CD14-positive monocyte (primary cell): ENCODE results near the gene SMARCA2. TPM values are rescaled to one million over a fixed set of nuclear protein-coding genes. Genes with fewer than 3 reads are reported as not detected.

ENCODE experiments used
- DNase-seq, 3 donors: peaks; one replicate each; pipeline ENCODE4 v3.0.0-alpha.2; 2011 to 2022
- H2AFZ ChIP-seq: 2 replicates; pipeline ENCODE4 v1.6.0; 2012; ENCODE audit warnings: mild to moderate bottlenecking, low read depth, low read length, inconsistent platforms; ENCODE audit not compliant: insufficient read depth, poor library complexity, severe bottlenecking
- H3K27ac ChIP-seq, 2 donors: 1 replicate in 1 of 2; 2 replicates in 1 of 2; pipeline ENCODE4 v1.5.1; 2012 to 2013; ENCODE audit warnings: low read length in 2 of 2, control low read depth in 1 of 2, inconsistent platforms in 1 of 2, low read depth in 1 of 2, mild to moderate bottlenecking in 1 of 2
- H3K27me3 ChIP-seq, 2 donors: one replicate each; pipeline versions ENCODE4 v1.6.0 to v1.6.1; 2011 to 2013; ENCODE audit warnings: low read length in 2 of 2; ENCODE audit not compliant: control insufficient read depth in 2 of 2, insufficient read depth in 2 of 2
- H3K36me3 ChIP-seq, 2 donors: replicated peaks in 1 of 2; 1 replicate in 1 of 2; 2 replicates in 1 of 2; pipeline versions ENCODE4 v1.5.1 to v1.6.1; 2012 to 2013; ENCODE audit warnings: low read length in 2 of 2, control low read depth in 1 of 2, inconsistent platforms in 1 of 2, mild to moderate bottlenecking in 1 of 2; ENCODE audit not compliant: insufficient read depth in 2 of 2, control insufficient read depth in 1 of 2
- H3K4me1 ChIP-seq, 2 donors: 1 replicate in 1 of 2; 2 replicates in 1 of 2; pipeline versions ENCODE4 v1.5.1 to v1.6.1; 2012 to 2013; ENCODE audit warnings: low read length in 2 of 2, control low read depth in 1 of 2, inconsistent platforms in 1 of 2, mild to moderate bottlenecking in 1 of 2, moderate library complexity in 1 of 2; ENCODE audit not compliant: insufficient read depth in 2 of 2, control insufficient read depth in 1 of 2
- H3K4me2 ChIP-seq: replicated peaks from 2 replicates; pipeline ENCODE3; 2012; ENCODE audit warnings: low read length, moderate library complexity, mild to moderate bottlenecking; ENCODE audit not compliant: poor library complexity, severe bottlenecking; ENCODE audit errors: extremely low read depth
- H3K4me3 ChIP-seq, 3 experiments: fragments of 200-600 bp in 1 of 3; sonication (generic) in 1 of 3; replicated peaks in 1 of 3; 1 replicate in 2 of 3; 2 replicates in 1 of 3; pipeline ENCODE4 v1.5.1; 2011 to 2013; ENCODE audit warnings: low read length in 3 of 3, mild to moderate bottlenecking in 3 of 3, control low read depth in 2 of 3, low read depth in 2 of 3, inconsistent platforms in 1 of 3, moderate library complexity in 1 of 3
- H3K79me2 ChIP-seq: 2 replicates; pipeline ENCODE4 v1.6.0; 2012; ENCODE audit warnings: mild to moderate bottlenecking, control low read depth, inconsistent platforms, low read length, moderate library complexity; ENCODE audit not compliant: insufficient read depth
- H3K9ac ChIP-seq: 2 replicates; pipeline ENCODE4 v1.6.0; 2017; ENCODE audit warnings: low read length, mild to moderate bottlenecking; ENCODE audit not compliant: insufficient read depth, poor library complexity, severe bottlenecking
- H3K9me3 ChIP-seq, 2 donors: replicated peaks in 1 of 2; 1 replicate in 1 of 2; 2 replicates in 1 of 2; pipeline versions ENCODE4 v1.5.1 to v1.6.1; 2012 to 2013; ENCODE audit warnings: low read length in 2 of 2, control low read depth in 1 of 2; ENCODE audit not compliant: control insufficient read depth in 1 of 2, insufficient read depth in 1 of 2
- H4K20me1 ChIP-seq: 2 replicates; pipeline ENCODE4 v1.6.0; 2012; ENCODE audit warnings: mild to moderate bottlenecking, low read length, control low read depth, moderate library complexity; ENCODE audit not compliant: insufficient read depth
- H3K27ac Mint-ChIP-seq, 7 donors: one replicate each; pipeline ENCODE4 v1.8.0; 2020; ENCODE audit warnings: mild to moderate bottlenecking in 7 of 7, mixed read lengths in 7 of 7, moderate library complexity in 6 of 7, inconsistent platforms in 2 of 7
- H3K27me3 Mint-ChIP-seq, 3 donors: one replicate each; pipeline ENCODE4 v1.8.0; 2021 to 2022; ENCODE audit warnings: low read depth in 3 of 3, mild to moderate bottlenecking in 3 of 3, mixed read lengths in 3 of 3, moderate library complexity in 3 of 3, inconsistent platforms in 1 of 3
- H3K36me3 Mint-ChIP-seq, 2 donors: one replicate each; pipeline ENCODE4 v1.8.0; 2020; ENCODE audit warnings: mixed read lengths in 2 of 2, inconsistent platforms in 1 of 2, mild to moderate bottlenecking in 1 of 2
- H3K4me1 Mint-ChIP-seq: one replicate; pipeline ENCODE4 v1.8.0; 2020; ENCODE audit warnings: mild to moderate bottlenecking, mixed read lengths
- H3K4me3 Mint-ChIP-seq, 2 donors: one replicate each; pipeline ENCODE4 v1.8.0; 2020; ENCODE audit warnings: mild to moderate bottlenecking in 2 of 2, mixed read lengths in 2 of 2, moderate library complexity in 1 of 2
- H3K9me3 Mint-ChIP-seq, 7 donors: one replicate each; pipeline ENCODE4 v1.8.0; 2020 to 2022; ENCODE audit warnings: mixed read lengths in 7 of 7, mild to moderate bottlenecking in 6 of 7, moderate library complexity in 6 of 7, inconsistent platforms in 2 of 7
- WGBS: methylation state at CpG from one replicate; pipeline ENCODE4 v1.1.5; 2013; ENCODE audit warnings: missing lambda C conversion rate; ENCODE audit not compliant: insufficient coverage; 5-methylcytosine and 5-hydroxymethylcytosine counted together
- intact Hi-C, 2 donors: fragments of 100-400 bp; cut with micrococcal nuclease; formaldehyde crosslinking; loops; one replicate each; pipeline versions ENCODE4 v1.15.0 to v1.15.1; 2023
- polyA plus RNA-seq, 3 donors: library from polyadenylated mRNA; depleted of rRNA in 1 of 3; unstranded in 2 of 3; stranded (reverse) in 1 of 3; fragments of 300-500 nt in 2 of 3; fragments of >200 nt in 1 of 3; fragmentation: Illumina TruSeq in 2 of 3; gene quantifications; 1 replicate in 2 of 3; 2 replicates in 1 of 3; pipeline ENCODE4 v1.2.3, GENCODE V29; 2012 to 2021
- TF ChIP-seq, protein P1 (sequence below): fragments of 200-600 bp; IDR thresholded peaks from one replicate; pipeline ENCODE4 v1.8.0; 2022; ENCODE audit warnings: antibody characterized with exemption, mild to moderate bottlenecking

SMARCA2 gene
- polyA plus RNA-seq, 3 donors: 11.0 to 54.7 (median 11.8) TPM

DNA sequence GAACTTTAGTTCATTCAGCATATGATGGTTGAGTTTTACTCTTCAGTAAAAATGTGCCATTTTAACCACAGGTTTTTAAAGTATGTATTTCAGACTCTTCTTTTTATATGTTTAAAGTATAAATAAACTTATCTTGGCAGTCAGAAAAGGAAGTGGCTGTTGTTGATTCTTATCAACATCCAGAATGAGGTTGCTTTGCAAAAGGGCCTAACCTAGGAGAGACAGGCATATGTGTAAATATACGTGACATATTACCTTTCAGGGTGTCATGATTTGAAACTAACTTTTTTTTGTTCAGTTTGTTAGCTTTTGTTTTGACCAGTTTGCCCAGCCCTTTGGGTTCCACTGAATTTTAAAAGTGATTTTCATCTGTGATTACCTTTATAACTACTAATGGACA, 7.4 kb downstream of the SMARCA2 start:
- Histone ChIP-seq H3K9ac (no peak overlapping the region), H3K79me2 (peaks cover 100% of the 10 kb centered on the region), H2AFZ (no peak overlapping the region), H3K4me2 (no peak overlapping the region), H3K27me3 (no peaks in the 10 kb centered on the region), H3K36me3 (no peaks in the 10 kb centered on the region), H3K4me3 (no peak overlapping the region), H3K9me3 (no peaks in the 10 kb centered on the region), H3K4me1 (peaks cover 59 to 71% of the 10 kb centered on the region in 2 donors), H4K20me1 (peaks cover 98% of the 10 kb centered on the region), H3K27ac (no peak overlapping the region)
- H3K36me3 Mint-ChIP-seq: peaks cover 0 to 3% of the 10 kb centered on the region in 2 donors
- no CpG with 5 or more reads among the region's 1 CpG for WGBS
- H3K27ac Mint-ChIP-seq: peak overlapping the region in 1 of 7 donors; percentile 75
- H3K4me3 Mint-ChIP-seq: no peak overlapping the region
- TF ChIP-seq, protein P1, sequence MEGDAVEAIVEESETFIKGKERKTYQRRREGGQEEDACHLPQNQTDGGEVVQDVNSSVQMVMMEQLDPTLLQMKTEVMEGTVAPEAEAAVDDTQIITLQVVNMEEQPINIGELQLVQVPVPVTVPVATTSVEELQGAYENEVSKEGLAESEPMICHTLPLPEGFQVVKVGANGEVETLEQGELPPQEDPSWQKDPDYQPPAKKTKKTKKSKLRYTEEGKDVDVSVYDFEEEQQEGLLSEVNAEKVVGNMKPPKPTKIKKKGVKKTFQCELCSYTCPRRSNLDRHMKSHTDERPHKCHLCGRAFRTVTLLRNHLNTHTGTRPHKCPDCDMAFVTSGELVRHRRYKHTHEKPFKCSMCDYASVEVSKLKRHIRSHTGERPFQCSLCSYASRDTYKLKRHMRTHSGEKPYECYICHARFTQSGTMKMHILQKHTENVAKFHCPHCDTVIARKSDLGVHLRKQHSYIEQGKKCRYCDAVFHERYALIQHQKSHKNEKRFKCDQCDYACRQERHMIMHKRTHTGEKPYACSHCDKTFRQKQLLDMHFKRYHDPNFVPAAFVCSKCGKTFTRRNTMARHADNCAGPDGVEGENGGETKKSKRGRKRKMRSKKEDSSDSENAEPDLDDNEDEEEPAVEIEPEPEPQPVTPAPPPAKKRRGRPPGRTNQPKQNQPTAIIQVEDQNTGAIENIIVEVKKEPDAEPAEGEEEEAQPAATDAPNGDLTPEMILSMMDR: no peak
- H3K9me3 Mint-ChIP-seq: no peaks in the 10 kb centered on the region
- DNase-seq: no peak
- peaks cover 85% of the 10 kb centered on the region for H3K4me1 Mint-ChIP-seq
- H3K27me3 Mint-ChIP-seq: peaks cover 0 to 3% (median 0%) of the 10 kb centered on the region in 3 donors
- intact Hi-C loops: no loop called here

GRCh38 chr9:2023042-2023441, 7.9 kb downstream of the SMARCA2 start:
- H3K36me3 Mint-ChIP-seq: peaks cover 0 to 3% of the 10 kb centered on the region in 2 donors
- Histone ChIP-seq H3K4me2 (peak overlapping the region; percentile 20), H3K36me3 (no peaks in the 10 kb centered on the region), H4K20me1 (peaks cover 100% of the 10 kb centered on the region), H3K9ac (no peak overlapping the region), H3K4me3 (peak overlapping the region in 1 of 3 experiments; percentile 4), H2AFZ (no peak overlapping the region), H3K4me1 (peaks cover 58 to 67% of the 10 kb centered on the region in 2 donors), H3K9me3 (no peaks in the 10 kb centered on the region), H3K79me2 (peaks cover 100% of the 10 kb centered on the region), H3K27ac (peak overlapping the region in 1 of 2 donors; percentile 62), H3K27me3 (no peaks in the 10 kb centered on the region)
- 42% methylated on average over 2 of the region's 3 CpGs for WGBS
- H3K4me1 Mint-ChIP-seq: peaks cover 88% of the 10 kb centered on the region
- TF ChIP-seq, protein P1: no peak
- H3K9me3 Mint-ChIP-seq: no peaks in the 10 kb centered on the region
- peak overlapping the region in 4 of 7 donors; percentile 25 to 75 (median 60) for H3K27ac Mint-ChIP-seq
- intact Hi-C loops: no loop called here
- DNase-seq: no peak
- peak overlapping the region in 1 of 2 donors; percentile 48 for H3K4me3 Mint-ChIP-seq
- peaks cover 0 to 2% (median 0%) of the 10 kb centered on the region in 3 donors for H3K27me3 Mint-ChIP-seq
